G401 (cell line): Measurements from ENCODE around the gene ULK4. TPM values are rescaled to one million over a fixed set of nuclear protein-coding genes. Genes with fewer than 3 reads are reported as not detected.

ENCODE experiments used
- DNase-seq: peaks from one replicate; pipeline ENCODE4 v3.0.0-alpha.2; 2015; ENCODE audit warnings: low spot score
- in situ Hi-C: cut with HindIII; loops from 2 replicates; pipeline ENCODE4 v1.10.0; 2016; ENCODE audit warnings: low sequenced_read_pairs, mixed read lengths
- total RNA-seq: library from RNA; depleted of rRNA; stranded (reverse); fragments of >200 nt; shearing (Covaris generic); gene quantifications from 2 replicates; pipeline ENCODE4 v1.2.3, GENCODE V29; 2014

Gene ULK4
- total RNA-seq, 1 experiment from 2014 or later: 25.4 TPM

- no peak for DNase-seq
- in situ Hi-C loops: no loop called here
These were observed 1.9 kb upstream of the ULK4 start for GRCh38 chr3:41963823-41964222.

GRCh38 chr3:41960826-41961750, 815 bp downstream of the ULK4 start:
- in situ Hi-C loops: no loop called here
- DNase-seq: peak; percentile 44

- no peak for DNase-seq
- in situ Hi-C loops: no loop called here
These were observed 5.3 kb downstream of the ULK4 start for GRCh38 chr3:41956574-41956973.

- no peak for DNase-seq
- in situ Hi-C loops: no loop called here
These were observed 6.7 kb downstream of the ULK4 start for GRCh38 chr3:41955192-41955591.

GRCh38 chr3:41943311-41943843, 18.5 kb downstream of the ULK4 start:
- in situ Hi-C loops: no loop called here
- DNase-seq: no peak

- in situ Hi-C loops: no loop called here
- DNase-seq: no peak
These were observed 21.5 kb downstream of the ULK4 start for GRCh38 chr3:41940393-41940792.

- in situ Hi-C loops: no loop called here
- DNase-seq: no peak
These were observed 25.5 kb downstream of the ULK4 start for GRCh38 chr3:41936384-41936783.

- DNase-seq: no peak
- in situ Hi-C loops: no loop called here
These were observed 28.7 kb downstream of the ULK4 start for GRCh38 chr3:41933154-41933676.

- no peak for DNase-seq
- in situ Hi-C loops: no loop called here
These were observed 29.4 kb downstream of the ULK4 start for GRCh38 chr3:41932464-41932863.

GRCh38 chr3:41920406-41920965, 41.4 kb downstream of the ULK4 start:
- in situ Hi-C loops: no loop called here
- no peak for DNase-seq

- in situ Hi-C loops: no loop called here
- no peak for DNase-seq
These were observed 46.5 kb downstream of the ULK4 start for GRCh38 chr3:41915353-41915752.

GRCh38 chr3:41912280-41912679, 49.6 kb downstream of the ULK4 start:
- in situ Hi-C loops: no loop called here
- no peak for DNase-seq

GRCh38 chr3:41907330-41908073, 54.4 kb downstream of the ULK4 start:
- in situ Hi-C loops: no loop called here
- DNase-seq: no peak

GRCh38 chr3:41900265-41900664, 61.6 kb downstream of the ULK4 start:
- in situ Hi-C loops: no loop called here
- no peak for DNase-seq

GRCh38 chr3:41898631-41899030, 63.3 kb downstream of the ULK4 start:
- DNase-seq: no peak
- in situ Hi-C loops: no loop called here

GRCh38 chr3:41893977-41894376, 67.9 kb downstream of the ULK4 start:
- in situ Hi-C loops: no loop called here
- DNase-seq: peak; percentile 73

GRCh38 chr3:41888368-41889076, 73.4 kb downstream of the ULK4 start:
- DNase-seq: no peak
- in situ Hi-C loops: no loop called here

- in situ Hi-C loops: no loop called here
- no peak for DNase-seq
These were observed 78.9 kb downstream of the ULK4 start for GRCh38 chr3:41882956-41883355.

- in situ Hi-C loops: no loop called here
- DNase-seq: peak; percentile 67
These were observed 80.6 kb downstream of the ULK4 start for GRCh38 chr3:41881233-41881821.
